Measurements from ENCODE around the gene CENPB.

Gene CENPB

GRCh38 chr20:3771552-3772058 is 14.9 kb downstream of the CENPB start:
- DNase-seq (ENCODE audit: low read depth in 1 of 2, low spot score in 1 of 2): no peak
- no peaks in the 10 kb centered on the region for H3K27me3 ChIP-seq (ENCODE audit: insufficient read depth, poor library complexity, severe bottlenecking)
- H3K27ac ChIP-seq (replicated peaks): no peak overlapping the region
- no peak for TF ChIP-seq POLR2AphosphoS5 (IDR thresholded peaks at IDR 0.05; ENCODE audit: low read depth)
- no peak for TF ChIP-seq CTCF (IDR thresholded peaks at IDR 0.05; ENCODE audit: insufficient read depth, low read length)
- TF ChIP-seq GABPA (IDR thresholded peaks at IDR 0.05; ENCODE audit: low read depth): no peak
- TF ChIP-seq REST (IDR thresholded peaks at IDR 0.05; ENCODE audit: insufficient replicate concordance, low read depth): no peak
- TF ChIP-seq SPI1 (IDR thresholded peaks at IDR 0.05; ENCODE audit: borderline replicate concordance, low read depth): no peak
- H3K4me3 ChIP-seq (replicated peaks; ENCODE audit: insufficient read depth, low read length): no peak overlapping the region

GRCh38 chr20:3768342-3769130 is 18.0 kb downstream of the CENPB start:
- Histone ChIP-seq H3K27me3 (ENCODE audit: insufficient read depth, poor library complexity, severe bottlenecking) (no peaks in the 10 kb centered on the region), H3K27ac (replicated peaks) (peak overlapping the region; percentile 72), H3K4me3 (replicated peaks; ENCODE audit: insufficient read depth, low read length) (peak overlapping the region; percentile 99)
- TF ChIP-seq SPI1 (IDR thresholded peaks at IDR 0.05; ENCODE audit: borderline replicate concordance, low read depth): no peak
- peak; percentile 5 for TF ChIP-seq CTCF (IDR thresholded peaks at IDR 0.05; ENCODE audit: insufficient read depth, low read length)
- peak in 1 of 2 experiments; percentile 68 for DNase-seq (ENCODE audit: low read depth in 1 of 2, low spot score in 1 of 2)

GRCh38 chr20:3767427-3768341 is 18.9 kb downstream of the CENPB start, which contains the start of gene ADISSP:
Gene ADISSP (minus strand): TSS chr20:3767753. CDS start chr20:3760100, 7,653 bp downstream.
- peak; percentile 98 to 99 for DNase-seq (ENCODE audit: low read depth in 1 of 2, low spot score in 1 of 2)
- H3K4me3 ChIP-seq (replicated peaks; ENCODE audit: insufficient read depth, low read length): peak within 1 kb of the TSS; percentile 99
- H3K27me3 ChIP-seq (ENCODE audit: insufficient read depth, poor library complexity, severe bottlenecking): no peaks in the 10 kb centered on the region
- peak; percentile 48; the same call in 1 of the 2 replicates for TF ChIP-seq POLR2AphosphoS5 (IDR thresholded peaks at IDR 0.05; ENCODE audit: low read depth)
- TF ChIP-seq GABPA (IDR thresholded peaks at IDR 0.05; ENCODE audit: low read depth): no peak
- peak within 1 kb of the TSS; percentile 72 for H3K27ac ChIP-seq (replicated peaks)

- Histone ChIP-seq H3K4me3 (replicated peaks; ENCODE audit: insufficient read depth, low read length) (peak overlapping the region; percentile 99), H3K27ac (replicated peaks) (peak overlapping the region; percentile 52), H3K27me3 (ENCODE audit: insufficient read depth, poor library complexity, severe bottlenecking) (no peaks in the 10 kb centered on the region)
- no peak for DNase-seq (ENCODE audit: low read depth in 1 of 2, low spot score in 1 of 2)
- no peak for TF ChIP-seq SPI1 (IDR thresholded peaks at IDR 0.05; ENCODE audit: borderline replicate concordance, low read depth)
- TF ChIP-seq GABPA (IDR thresholded peaks at IDR 0.05; ENCODE audit: low read depth): no peak
- TF ChIP-seq CTCF (IDR thresholded peaks at IDR 0.05; ENCODE audit: insufficient read depth, low read length): no peak
- TF ChIP-seq REST (IDR thresholded peaks at IDR 0.05; ENCODE audit: insufficient replicate concordance, low read depth): no peak
- no peak for TF ChIP-seq POLR2AphosphoS5 (IDR thresholded peaks at IDR 0.05; ENCODE audit: low read depth)
Observed at GRCh38 chr20:3767110-3767426, 19.5 kb downstream of the CENPB start.

All from HL-60 (cell line).